ENCODE data around the gene C1orf232. TPM values are rescaled to one million over a fixed set of nuclear protein-coding genes. Genes with fewer than 3 reads are reported as not detected.

The C1orf232 gene
- total RNA-seq, 1 donor from 2014 or later: not detected

- H3K4me3 Mint-ChIP-seq (ENCODE audit: unreplicated experiment): no peak overlapping the region
- no peaks in the 10 kb centered on the region for H3K9me3 Mint-ChIP-seq (ENCODE audit: unreplicated experiment)
- no peaks in the 10 kb centered on the region for H3K4me1 Mint-ChIP-seq (ENCODE audit: unreplicated experiment)
- TF ChIP-seq CTCF (IDR thresholded peaks at IDR 0.05; ENCODE audit: unreplicated experiment): peak; percentile 59
- H3K27me3 Mint-ChIP-seq (ENCODE audit: unreplicated experiment): peaks cover 7% of the 10 kb centered on the region
- H3K27ac Mint-ChIP-seq (ENCODE audit: unreplicated experiment): no peak overlapping the region
- peak; percentile 81 for DNase-seq (ENCODE audit: low spot score)
- no peaks in the 10 kb centered on the region for H3K36me3 Mint-ChIP-seq (ENCODE audit: low read depth, unreplicated experiment)
Measured at GRCh38 chr1:26145041-26145959, 23.5 kb downstream of the C1orf232 start.

- no peak overlapping the region for H3K27ac Mint-ChIP-seq (ENCODE audit: unreplicated experiment)
- H3K27me3 Mint-ChIP-seq (ENCODE audit: unreplicated experiment): peaks cover under 1% of the 10 kb centered on the region
- no peak for DNase-seq (ENCODE audit: low spot score)
- no peaks in the 10 kb centered on the region for H3K36me3 Mint-ChIP-seq (ENCODE audit: low read depth, unreplicated experiment)
- H3K4me3 Mint-ChIP-seq (ENCODE audit: unreplicated experiment): no peak overlapping the region
- H3K4me1 Mint-ChIP-seq (ENCODE audit: unreplicated experiment): no peaks in the 10 kb centered on the region
- H3K9me3 Mint-ChIP-seq (ENCODE audit: unreplicated experiment): no peaks in the 10 kb centered on the region
- TF ChIP-seq CTCF (IDR thresholded peaks at IDR 0.05; ENCODE audit: unreplicated experiment): no peak
Measured at GRCh38 chr1:26142159-26142558, 26.6 kb downstream of the C1orf232 start.

GRCh38 chr1:26138974-26139558 is 29.7 kb downstream of the C1orf232 start:
- Mint-ChIP-seq H3K36me3 (ENCODE audit: low read depth, unreplicated experiment) (no peaks in the 10 kb centered on the region), H3K4me1 (ENCODE audit: unreplicated experiment) (no peaks in the 10 kb centered on the region), H3K4me3 (ENCODE audit: unreplicated experiment) (no peak overlapping the region), H3K27me3 (ENCODE audit: unreplicated experiment) (no peaks in the 10 kb centered on the region), H3K9me3 (ENCODE audit: unreplicated experiment) (no peaks in the 10 kb centered on the region), H3K27ac (ENCODE audit: unreplicated experiment) (no peak overlapping the region)
- no peak for TF ChIP-seq CTCF (IDR thresholded peaks at IDR 0.05; ENCODE audit: unreplicated experiment)
- DNase-seq (ENCODE audit: low spot score): no peak

GRCh38 chr1:26134466-26134865 is 34.3 kb downstream of the C1orf232 start:
- H3K9me3 Mint-ChIP-seq (ENCODE audit: unreplicated experiment): no peaks in the 10 kb centered on the region
- no peaks in the 10 kb centered on the region for H3K4me1 Mint-ChIP-seq (ENCODE audit: unreplicated experiment)
- H3K4me3 Mint-ChIP-seq (ENCODE audit: unreplicated experiment): no peak overlapping the region
- no peak for DNase-seq (ENCODE audit: low spot score)
- H3K27ac Mint-ChIP-seq (ENCODE audit: unreplicated experiment): no peak overlapping the region
- no peaks in the 10 kb centered on the region for H3K27me3 Mint-ChIP-seq (ENCODE audit: unreplicated experiment)
- no peak for TF ChIP-seq CTCF (IDR thresholded peaks at IDR 0.05; ENCODE audit: unreplicated experiment)
- no peaks in the 10 kb centered on the region for H3K36me3 Mint-ChIP-seq (ENCODE audit: low read depth, unreplicated experiment)

- no peaks in the 10 kb centered on the region for H3K9me3 Mint-ChIP-seq (ENCODE audit: unreplicated experiment)
- no peak for TF ChIP-seq CTCF (IDR thresholded peaks at IDR 0.05; ENCODE audit: unreplicated experiment)
- H3K27ac Mint-ChIP-seq (ENCODE audit: unreplicated experiment): no peak overlapping the region
- H3K27me3 Mint-ChIP-seq (ENCODE audit: unreplicated experiment): peaks cover 2% of the 10 kb centered on the region
- no peak for DNase-seq (ENCODE audit: low spot score)
- H3K4me3 Mint-ChIP-seq (ENCODE audit: unreplicated experiment): no peak overlapping the region
- peaks cover 3% of the 10 kb centered on the region for H3K4me1 Mint-ChIP-seq (ENCODE audit: unreplicated experiment)
- no peaks in the 10 kb centered on the region for H3K36me3 Mint-ChIP-seq (ENCODE audit: low read depth, unreplicated experiment)
Measured at GRCh38 chr1:26132834-26133167, 36.0 kb downstream of the C1orf232 start.
